GDM1 (cell line): ENCODE measurements around the gene HIPK3.
"Not testable (repeated sequence)": the region's sequence is repeated elsewhere in the genome, so short reads cannot be mapped to it uniquely, and the experiment has no call there.

Experiments
- DNase-seq: peaks from one replicate; lab custom pipeline; 2025; lab: John Stamatoyannopoulos, UW

The HIPK3 gene

GRCh38 chr11:33257160-33257896 lies at the start of gene HIPK3:
Gene HIPK3, plus strand, starts transcription at chr11:33257381.
- peak; percentile 89 for DNase-seq

- DNase-seq = no peak
These were observed 49.7 kb upstream of the HIPK3 start for GRCh38 chr11:33207408-33207985.

DNA sequence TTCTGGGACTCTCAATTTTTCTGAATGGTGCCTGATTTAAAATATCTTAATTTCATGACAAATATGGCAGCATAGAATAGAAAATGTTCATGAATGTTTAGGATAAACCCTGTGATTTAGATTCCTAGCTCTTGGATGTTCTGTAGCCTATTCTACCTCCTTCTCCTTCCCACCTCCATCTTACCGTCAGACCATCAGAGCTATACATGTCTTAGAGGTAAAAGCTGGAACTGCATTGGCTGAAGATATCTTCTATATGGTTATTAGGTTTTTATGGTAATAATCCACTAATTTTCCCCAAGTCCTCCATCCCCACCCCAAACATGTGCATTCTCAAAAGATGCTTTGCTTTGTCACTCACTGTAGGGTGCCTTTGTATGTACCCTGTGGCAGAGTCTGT lies 49.0 kb upstream of the HIPK3 start:
- DNase-seq = no peak

DNA sequence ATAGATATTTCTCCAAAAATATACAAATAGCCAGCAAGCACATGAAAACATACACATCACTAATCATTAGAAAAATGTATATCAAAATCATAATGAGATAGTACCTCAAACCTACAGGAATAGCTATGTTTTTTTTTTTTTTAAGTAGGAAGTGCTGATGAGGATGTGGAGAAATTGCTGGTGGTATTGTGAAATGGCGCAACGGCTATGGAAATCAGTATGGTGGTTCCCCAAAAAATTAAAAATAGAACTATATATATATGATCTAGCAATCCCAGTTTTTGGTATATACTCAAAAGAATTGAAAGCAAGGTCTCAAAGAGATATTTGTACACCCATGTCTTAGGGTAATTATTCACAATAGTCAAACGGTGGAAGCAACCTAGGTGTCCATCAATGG lies 46.0 kb upstream of the HIPK3 start:
- no peak for DNase-seq

DNA sequence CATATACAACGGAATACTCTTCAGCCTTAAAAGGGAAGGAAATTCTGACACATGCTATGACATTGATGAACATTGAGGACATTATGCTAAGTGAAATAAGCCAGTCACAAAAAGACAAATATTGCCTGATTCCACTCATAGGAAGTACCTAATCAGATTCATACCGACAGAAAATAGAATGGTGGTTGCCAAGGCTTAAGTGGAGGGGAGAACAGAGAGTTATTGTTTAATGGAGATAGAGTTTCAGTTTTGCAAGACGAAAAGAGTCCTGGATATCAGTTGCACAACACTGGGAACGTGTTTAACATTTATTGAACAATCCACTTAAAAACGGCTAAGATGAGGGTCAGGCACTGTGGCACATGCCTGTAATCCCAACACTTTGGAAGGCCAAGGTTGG lies 45.6 kb upstream of the HIPK3 start:
- no peak for DNase-seq

DNA sequence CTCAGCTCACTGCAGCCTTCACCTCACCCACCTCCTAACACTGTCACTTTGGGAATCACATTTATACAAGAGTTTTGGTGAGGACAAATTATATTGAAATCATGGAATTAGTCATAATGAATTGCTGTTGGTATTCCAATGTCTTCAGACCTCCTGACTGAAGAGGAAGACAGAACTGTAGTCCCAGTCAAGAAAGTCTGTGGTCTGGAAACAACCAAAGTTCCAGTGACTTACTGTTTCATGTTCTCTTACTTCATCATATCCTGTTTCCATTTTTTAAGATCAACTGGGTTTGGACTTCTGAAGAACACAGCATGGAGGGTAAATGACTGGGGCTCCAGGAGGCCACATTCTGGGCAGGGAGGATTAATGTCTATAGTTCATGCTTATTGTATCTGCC lies 43.0 kb upstream of the HIPK3 start:
- DNase-seq = no peak

- no peak for DNase-seq
These were observed 42.4 kb upstream of the HIPK3 start for GRCh38 chr11:33214767-33215166.

- not testable (repeated sequence) for DNase-seq
These were observed 40.5 kb upstream of the HIPK3 start for GRCh38 chr11:33216676-33217075.

GRCh38 chr11:33222052-33222750 lies 35.0 kb upstream of the HIPK3 start:
- DNase-seq = no peak

- no peak for DNase-seq
These were observed 31.8 kb upstream of the HIPK3 start for GRCh38 chr11:33225371-33225770.

- DNase-seq = no peak
These were observed 29.5 kb upstream of the HIPK3 start for GRCh38 chr11:33227578-33228261.

- DNase-seq = no peak
These were observed 22.6 kb upstream of the HIPK3 start for GRCh38 chr11:33234397-33235190.

- no peak for DNase-seq
These were observed 20.1 kb upstream of the HIPK3 start for GRCh38 chr11:33237039-33237597.

DNA sequence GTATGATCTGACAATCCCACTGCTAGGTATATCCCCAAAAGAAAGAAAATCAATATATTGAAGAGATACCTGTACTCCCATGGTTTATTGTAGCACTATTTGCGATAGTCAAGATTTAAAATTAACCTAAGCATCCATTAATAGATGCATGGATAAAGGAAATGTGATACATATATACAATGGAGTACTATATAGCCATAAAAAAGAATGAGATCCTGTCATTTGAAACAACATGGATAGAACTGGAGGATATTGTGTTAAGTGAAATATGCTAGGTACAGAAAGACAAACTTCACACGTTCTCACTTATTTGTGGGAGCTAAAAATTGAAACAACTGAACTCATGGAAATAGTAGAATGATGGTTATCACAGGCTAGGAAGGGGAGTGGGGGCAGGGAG lies 14.6 kb upstream of the HIPK3 start:
- DNase-seq = no peak

GRCh38 chr11:33243654-33244053 lies 13.5 kb upstream of the HIPK3 start:
- not testable (repeated sequence) for DNase-seq

DNA sequence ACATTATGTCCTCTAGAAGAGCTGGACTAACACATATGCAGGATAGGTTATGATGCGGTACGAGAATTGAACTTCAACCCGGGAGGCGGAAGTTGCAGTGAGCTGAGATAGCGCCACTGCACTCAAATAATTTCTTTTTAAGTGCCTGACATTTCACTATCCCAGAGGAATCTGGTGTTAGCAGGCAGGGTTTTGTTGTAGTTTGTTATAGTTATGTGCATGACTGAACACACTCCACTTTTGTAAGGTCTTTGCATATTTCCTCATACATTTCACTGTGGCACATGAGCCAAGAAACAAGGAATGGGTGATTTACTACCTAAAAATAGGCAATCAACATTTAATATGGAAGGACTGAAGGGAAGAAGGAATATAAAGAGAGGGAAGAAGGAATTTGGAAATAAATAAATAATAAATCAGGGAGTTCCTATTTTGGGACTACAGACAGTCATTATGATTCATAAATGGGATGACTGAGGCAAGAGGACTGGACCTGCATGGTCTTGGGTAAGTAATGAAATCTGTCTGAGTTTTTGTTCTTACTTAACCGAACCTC lies 8.7 kb upstream of the HIPK3 start:
- DNase-seq = no peak

DNA sequence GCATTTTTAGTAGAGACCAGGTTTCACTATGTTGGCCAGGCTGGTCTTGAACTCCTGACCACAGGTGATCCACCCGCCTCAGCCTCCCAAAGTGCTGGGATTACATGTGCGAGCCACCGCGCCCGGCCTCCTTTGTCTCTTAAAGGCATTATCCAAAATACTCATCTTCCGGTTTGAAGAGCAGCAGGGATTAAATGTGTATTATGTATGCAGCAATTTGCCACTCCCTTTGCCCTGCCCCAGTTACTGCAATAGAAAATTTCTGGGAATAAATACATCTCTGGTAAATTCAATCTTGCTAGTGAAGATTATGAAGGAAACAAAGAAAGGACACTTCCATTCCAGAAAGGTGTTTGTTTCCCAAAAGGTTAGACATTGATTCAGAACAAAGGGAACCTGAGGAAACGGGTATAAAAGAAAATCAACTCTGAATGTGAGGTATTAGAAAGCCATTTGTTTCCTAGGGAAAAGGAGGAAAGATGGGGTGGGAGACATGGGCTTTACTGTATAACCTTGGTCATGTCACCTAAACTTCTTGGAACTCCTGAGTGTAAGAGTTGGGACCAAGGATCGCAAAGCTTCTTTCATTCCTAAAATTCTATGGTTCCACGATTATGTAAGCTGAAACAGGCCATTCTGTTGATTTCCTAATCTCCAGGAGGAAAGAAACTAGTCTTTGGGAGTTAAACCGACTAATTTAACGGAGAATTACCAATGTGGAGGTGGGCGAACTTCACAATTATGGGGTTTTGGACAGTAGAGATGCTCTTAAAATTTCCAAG lies 959 bp upstream of the HIPK3 start:
- no peak for DNase-seq

GRCh38 chr11:33256813-33257159 lies 395 bp upstream of the HIPK3 start:
- DNase-seq = no peak

- peak; percentile 75 for DNase-seq
These were observed 883 bp downstream of the HIPK3 start for GRCh38 chr11:33257897-33258630.
